Activated T-helper 1 cell treated with anti-CD3 and anti-CD28 coated beads, Interleukin-12 subunit alpha, Interleukin-12 subunit beta, Interleukin-2, Interleukin-4 antibody, amounts not matched to agents 30 ng/mL and 10 ng/mL and 1 ng/mL, durations not matched to agents 14 hours and 24 hours and 36 hours (primary cell): Measurements from ENCODE around the gene TMEM132C. TPM values are rescaled to one million over a fixed set of nuclear protein-coding genes. Genes with fewer than 3 reads are reported as not detected.
"Not testable (repeated sequence)": the region's sequence is repeated elsewhere in the genome, so short reads cannot be mapped to it uniquely, and the experiment has no call there.

Experiments used
- DNase-seq: peaks from one replicate; pipeline ENCODE4 v3.0.0; 2021; ENCODE audit warnings: low spot score
- H3K27ac Mint-ChIP-seq: one replicate; pipeline ENCODE4 v1.8.0; 2021; ENCODE audit warnings: mild to moderate bottlenecking, mixed read lengths
- H3K27me3 Mint-ChIP-seq: one replicate; pipeline ENCODE4 v1.8.0; 2022; ENCODE audit warnings: mild to moderate bottlenecking, moderate library complexity, mixed read lengths; ENCODE audit not compliant: insufficient read depth
- H3K36me3 Mint-ChIP-seq: one replicate; pipeline ENCODE4 v1.8.0; 2021; ENCODE audit warnings: low read depth, mixed read lengths
- H3K4me1 Mint-ChIP-seq: one replicate; pipeline ENCODE4 v1.8.0; 2021; ENCODE audit warnings: low read depth, mixed read lengths
- H3K4me3 Mint-ChIP-seq: one replicate; pipeline ENCODE4 v1.8.0; 2021; ENCODE audit warnings: mild to moderate bottlenecking, moderate library complexity, mixed read lengths
- H3K9me3 Mint-ChIP-seq: one replicate; pipeline ENCODE4 v1.8.0; 2021; ENCODE audit warnings: mixed read lengths
- intact Hi-C: fragments of 100-400 bp; cut with micrococcal nuclease; formaldehyde crosslinking; loops from one replicate; pipeline ENCODE4 v1.15.1; 2024
- total RNA-seq: library from RNA; stranded (reverse); gene quantifications from 2 replicates; pipeline ENCODE4 v1.2.3, GENCODE V29; 2022

Gene TMEM132C
- total RNA-seq, result not detected in 2 replicates

DNA sequence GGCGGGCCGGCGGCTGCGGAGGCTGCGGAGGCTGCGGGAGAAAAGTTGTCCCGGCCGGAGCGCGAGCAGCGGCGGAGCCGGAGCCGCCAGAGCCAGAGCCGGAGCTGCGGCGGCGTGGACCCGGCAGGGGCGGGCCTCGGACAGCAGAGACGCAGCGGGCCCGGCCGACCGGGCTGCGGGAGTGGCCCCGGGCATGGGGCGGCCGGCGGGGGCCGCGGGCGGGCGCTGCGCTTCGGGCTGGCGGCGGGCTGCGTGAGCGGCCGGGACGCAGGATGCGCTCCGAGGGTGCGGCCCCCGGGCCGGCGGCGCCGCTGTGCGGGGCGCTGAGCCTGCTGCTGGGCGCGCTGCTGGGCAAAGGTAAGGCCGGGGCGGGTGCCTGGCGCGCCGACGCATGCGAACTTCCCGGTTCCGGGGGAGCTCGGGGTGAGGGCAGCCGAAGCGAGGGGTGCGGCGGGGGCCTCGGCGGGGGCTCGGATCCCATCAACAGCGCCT lies at the start of gene TMEM132C:
Gene TMEM132C, plus strand, starts transcription at position 40 of the 492 bp plus-strand sequence. Its CDS starts 233 bp downstream, at position 273.
- H3K4me3 Mint-ChIP-seq, result no peak within 1 kb of the TSS
- H3K9me3 Mint-ChIP-seq, result peaks cover 6% of the 10 kb centered on the region
- H3K27ac Mint-ChIP-seq, result no peak within 1 kb of the TSS
- no peak for DNase-seq
- H3K4me1 Mint-ChIP-seq, result no peaks in the 10 kb centered on the region
- H3K36me3 Mint-ChIP-seq, result no peaks in the 10 kb centered on the region
- intact Hi-C loops, result no loop called here
- H3K27me3 Mint-ChIP-seq, result peaks cover 31% of the 10 kb centered on the region

DNA sequence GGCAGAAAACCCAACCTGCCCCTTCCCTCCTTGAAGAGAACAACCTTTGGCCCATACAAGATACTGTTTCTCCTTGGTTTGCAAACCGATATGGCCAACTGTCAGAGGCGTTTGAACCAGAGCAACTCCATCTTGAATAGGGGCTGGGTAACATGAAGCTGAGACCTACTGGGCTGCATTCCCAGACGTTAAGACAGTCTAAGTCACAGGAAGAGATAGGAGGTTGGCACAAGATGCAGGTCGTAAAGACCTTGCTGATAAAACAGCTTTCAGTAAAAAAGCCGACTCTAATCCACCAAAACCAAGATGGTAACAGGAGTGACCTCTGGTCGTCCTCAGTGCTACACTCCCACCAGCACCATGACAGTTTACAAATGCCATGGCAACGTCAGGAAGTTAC lies 42.7 kb upstream of the TMEM132C start:
- DNase-seq, result no peak
- no peaks in the 10 kb centered on the region for H3K36me3 Mint-ChIP-seq
- no peak overlapping the region for H3K27ac Mint-ChIP-seq
- intact Hi-C loops, result no loop called here
- H3K9me3 Mint-ChIP-seq, result peaks cover 12% of the 10 kb centered on the region
- no peaks in the 10 kb centered on the region for H3K27me3 Mint-ChIP-seq
- no peak overlapping the region for H3K4me3 Mint-ChIP-seq
- H3K4me1 Mint-ChIP-seq, result no peaks in the 10 kb centered on the region

DNA sequence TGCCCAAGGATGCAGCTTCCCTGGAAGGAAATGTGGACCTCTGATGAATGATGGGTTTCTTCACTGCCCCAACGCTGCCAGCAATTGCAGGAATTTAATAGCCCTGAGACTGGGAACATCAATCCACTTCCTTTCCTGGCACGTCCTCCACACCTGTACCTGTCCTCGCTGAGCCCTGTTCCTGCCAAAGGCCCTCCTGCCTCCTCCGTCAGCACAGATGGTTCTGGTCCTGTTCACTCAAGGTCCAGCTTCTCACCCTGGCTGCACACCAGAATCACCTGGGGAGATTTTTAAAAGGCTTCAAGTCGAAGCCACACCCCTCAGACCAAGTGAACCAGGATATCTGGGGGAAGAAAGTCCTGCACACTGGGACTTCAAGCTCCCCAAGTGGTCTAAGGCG lies 38.4 kb upstream of the TMEM132C start:
- no peak overlapping the region for H3K27ac Mint-ChIP-seq
- no peaks in the 10 kb centered on the region for H3K36me3 Mint-ChIP-seq
- H3K27me3 Mint-ChIP-seq, result no peaks in the 10 kb centered on the region
- no peaks in the 10 kb centered on the region for H3K4me1 Mint-ChIP-seq
- H3K9me3 Mint-ChIP-seq, result peaks cover 11% of the 10 kb centered on the region
- H3K4me3 Mint-ChIP-seq, result no peak overlapping the region
- intact Hi-C loops, result no loop called here
- DNase-seq, result no peak

DNA sequence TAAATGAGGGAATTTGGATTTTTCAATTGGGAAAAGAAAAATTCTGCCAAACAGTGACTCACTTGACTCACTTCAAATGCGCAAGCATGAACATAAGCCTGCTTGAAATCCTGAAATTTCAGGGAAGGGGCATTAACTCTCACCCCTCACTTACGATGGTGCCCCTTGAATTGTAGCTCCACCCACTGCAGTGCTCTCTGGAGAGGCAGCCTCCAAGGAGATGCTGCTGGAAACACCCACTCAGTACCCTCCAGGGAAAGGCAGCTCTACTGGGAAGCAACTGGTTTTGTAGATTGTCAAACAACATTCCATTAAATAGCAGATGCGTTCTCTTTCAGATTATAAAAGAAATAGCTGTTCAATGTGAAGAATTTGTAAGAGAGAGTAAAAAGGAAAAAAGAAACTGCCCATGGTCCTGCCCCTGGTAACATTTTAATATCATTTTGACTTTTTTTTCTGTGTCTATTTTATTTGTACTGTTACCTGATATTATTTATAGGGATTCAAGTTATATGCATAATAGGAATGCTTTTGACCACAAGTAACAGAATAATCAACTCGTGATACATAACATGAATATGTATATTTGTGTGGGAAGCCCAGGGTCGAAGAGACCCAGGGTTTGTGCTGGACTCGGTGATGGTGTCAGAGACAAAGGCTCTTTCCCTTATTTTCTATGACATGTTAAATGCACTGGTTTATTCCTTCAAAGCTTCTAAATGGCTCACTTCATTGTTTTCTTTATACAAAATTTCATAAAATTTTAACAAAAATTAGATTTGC lies 31.1 kb upstream of the TMEM132C start:
- Mint-ChIP-seq H3K4me3 (no peak overlapping the region), H3K36me3 (no peaks in the 10 kb centered on the region), H3K27ac (no peak overlapping the region), H3K4me1 (no peaks in the 10 kb centered on the region), H3K27me3 (no peaks in the 10 kb centered on the region), H3K9me3 (peaks cover 7% of the 10 kb centered on the region)
- intact Hi-C loops, result no loop called here
- DNase-seq, result no peak

DNA sequence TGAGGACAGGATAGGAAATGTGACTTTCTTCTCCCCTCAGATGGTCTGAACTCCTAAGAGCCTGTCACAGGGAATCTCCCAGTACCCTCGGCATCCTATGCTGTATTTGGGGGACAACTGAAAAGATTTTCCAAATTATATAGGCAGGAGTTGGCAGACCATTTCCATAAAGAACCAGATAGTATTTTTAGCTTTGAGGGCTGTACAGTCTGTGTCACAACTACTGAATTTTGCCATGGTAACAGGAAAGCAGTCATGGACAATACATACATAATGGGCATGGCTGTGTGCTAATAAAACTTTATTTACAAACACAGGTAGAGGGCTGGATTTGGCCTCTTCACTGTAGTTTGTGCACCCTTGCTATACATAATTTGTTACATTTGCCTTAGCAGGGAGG lies 30.4 kb upstream of the TMEM132C start:
- no peak for DNase-seq
- intact Hi-C loops, result no loop called here
- H3K4me1 Mint-ChIP-seq, result no peaks in the 10 kb centered on the region
- H3K36me3 Mint-ChIP-seq, result no peaks in the 10 kb centered on the region
- no peak overlapping the region for H3K27ac Mint-ChIP-seq
- H3K9me3 Mint-ChIP-seq, result peaks cover 3% of the 10 kb centered on the region
- H3K4me3 Mint-ChIP-seq, result no peak overlapping the region
- H3K27me3 Mint-ChIP-seq, result no peaks in the 10 kb centered on the region

DNA sequence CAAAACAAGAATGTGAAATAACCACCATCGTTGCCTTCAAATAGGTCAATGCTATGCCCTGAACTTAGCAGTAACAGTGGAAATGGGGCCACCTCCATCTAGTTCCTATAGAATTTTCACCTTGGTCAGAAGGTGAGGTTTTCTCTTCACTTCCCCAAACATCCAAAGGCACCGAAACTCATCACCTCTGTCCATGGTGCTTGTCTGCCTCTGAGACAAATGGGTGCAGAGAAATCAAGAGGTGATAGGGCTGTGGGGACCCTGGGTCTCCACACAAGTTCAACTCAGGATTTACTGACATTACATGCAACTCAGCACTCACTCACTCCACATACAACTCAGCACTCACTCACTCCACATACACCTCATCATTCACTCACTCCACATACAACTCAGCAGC lies 26.2 kb upstream of the TMEM132C start:
- Mint-ChIP-seq H3K4me3 (no peak overlapping the region), H3K36me3 (no peaks in the 10 kb centered on the region), H3K9me3 (peaks cover 3% of the 10 kb centered on the region), H3K27ac (no peak overlapping the region), H3K27me3 (no peaks in the 10 kb centered on the region), H3K4me1 (no peaks in the 10 kb centered on the region)
- DNase-seq, result no peak
- intact Hi-C loops, result no loop called here

DNA sequence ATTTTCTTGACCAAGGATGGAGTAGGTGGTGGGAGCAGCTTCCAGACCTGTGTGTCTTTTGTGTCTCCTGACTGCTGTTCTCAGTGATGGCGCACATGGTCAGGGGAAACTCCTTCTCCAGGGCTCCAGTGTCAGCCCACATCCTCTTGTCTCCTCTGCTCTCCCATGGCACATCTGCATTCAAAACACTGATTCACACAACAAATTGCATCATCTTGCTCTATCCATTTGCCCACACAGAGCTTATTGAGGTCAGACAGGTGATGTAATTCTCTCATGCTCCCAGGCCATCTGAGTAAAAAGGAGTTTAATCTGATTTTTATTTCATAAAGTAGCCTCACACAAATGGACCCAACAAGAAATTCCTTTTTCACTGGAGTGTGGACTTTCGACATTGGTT lies 21.8 kb upstream of the TMEM132C start:
- DNase-seq, result no peak
- Mint-ChIP-seq H3K9me3 (peaks cover 4% of the 10 kb centered on the region), H3K4me3 (no peak overlapping the region), H3K4me1 (no peaks in the 10 kb centered on the region), H3K27ac (no peak overlapping the region), H3K36me3 (no peaks in the 10 kb centered on the region), H3K27me3 (no peaks in the 10 kb centered on the region)
- intact Hi-C loops, result no loop called here

DNA sequence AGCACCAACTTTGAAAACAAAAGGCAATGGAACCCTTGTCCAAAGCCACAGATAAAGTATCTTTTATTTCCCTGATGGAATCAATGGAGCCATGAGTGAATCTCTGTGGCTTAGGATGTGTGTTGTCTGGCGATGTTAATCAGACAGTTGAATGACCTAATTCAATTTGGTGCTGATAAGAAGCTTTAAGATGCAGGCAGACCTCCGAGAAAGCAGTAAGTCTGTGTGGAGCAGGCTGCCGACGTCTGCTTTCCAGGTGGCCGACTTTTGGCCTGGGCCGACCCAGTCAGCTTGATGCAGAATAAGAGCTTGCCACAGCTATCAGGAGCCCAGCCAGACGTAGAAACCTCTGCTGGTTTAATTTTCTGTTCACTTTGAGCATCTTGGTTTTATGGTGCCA lies 21.1 kb upstream of the TMEM132C start:
- no peaks in the 10 kb centered on the region for H3K27me3 Mint-ChIP-seq
- H3K9me3 Mint-ChIP-seq, result peaks cover 4% of the 10 kb centered on the region
- H3K36me3 Mint-ChIP-seq, result no peaks in the 10 kb centered on the region
- H3K4me3 Mint-ChIP-seq, result no peak overlapping the region
- no peaks in the 10 kb centered on the region for H3K4me1 Mint-ChIP-seq
- no peak for DNase-seq
- no peak overlapping the region for H3K27ac Mint-ChIP-seq
- intact Hi-C loops, result no loop called here

DNA sequence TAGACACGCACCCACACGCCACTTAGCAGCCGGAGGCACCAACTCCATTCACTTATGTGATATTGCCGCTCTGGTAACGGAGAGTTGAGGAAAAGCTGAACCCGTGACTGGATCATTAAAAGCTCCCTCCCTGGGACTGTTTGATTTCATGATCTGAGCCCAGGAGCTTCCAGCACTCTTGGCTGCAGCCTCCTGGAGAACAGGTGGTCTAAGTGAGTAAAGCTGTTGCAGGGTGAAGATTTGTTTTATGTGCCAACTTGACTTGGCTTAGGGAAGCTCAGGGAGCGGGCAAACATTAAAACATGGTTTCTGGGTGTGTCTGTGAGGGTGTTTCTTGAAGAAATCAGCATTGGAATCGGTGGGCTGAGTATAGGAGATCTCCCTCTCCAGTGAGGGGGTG lies 16.9 kb upstream of the TMEM132C start:
- H3K9me3 Mint-ChIP-seq, result peaks cover 18% of the 10 kb centered on the region
- H3K27me3 Mint-ChIP-seq, result no peaks in the 10 kb centered on the region
- no peak for DNase-seq
- H3K4me3 Mint-ChIP-seq, result no peak overlapping the region
- H3K4me1 Mint-ChIP-seq, result no peaks in the 10 kb centered on the region
- no peaks in the 10 kb centered on the region for H3K36me3 Mint-ChIP-seq
- intact Hi-C loops, result no loop called here
- H3K27ac Mint-ChIP-seq, result no peak overlapping the region

DNA sequence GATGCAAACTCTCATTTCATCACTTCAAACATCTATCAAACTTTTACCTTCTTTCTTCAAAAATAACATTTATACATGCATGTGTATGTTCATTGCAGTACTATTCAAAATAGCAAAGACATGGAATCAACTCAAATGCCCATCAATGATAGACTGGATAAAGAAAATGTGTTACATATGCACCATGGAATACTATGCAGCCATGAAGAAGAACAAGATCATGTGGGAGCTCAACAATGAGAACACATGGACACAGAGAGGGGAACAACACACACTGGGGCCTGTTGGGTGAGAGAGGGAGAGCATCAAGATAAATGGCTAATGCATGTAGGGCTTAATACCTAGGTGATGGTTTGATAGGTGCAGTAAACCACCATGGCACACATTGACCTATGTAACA lies 13.1 kb upstream of the TMEM132C start:
- intact Hi-C loops, H3K4me3 Mint-ChIP-seq, H3K4me1 Mint-ChIP-seq, DNase-seq, H3K27ac Mint-ChIP-seq, H3K36me3 Mint-ChIP-seq, H3K27me3 Mint-ChIP-seq: not testable (repeated sequence)
- peaks cover 13% of the 10 kb centered on the region for H3K9me3 Mint-ChIP-seq

DNA sequence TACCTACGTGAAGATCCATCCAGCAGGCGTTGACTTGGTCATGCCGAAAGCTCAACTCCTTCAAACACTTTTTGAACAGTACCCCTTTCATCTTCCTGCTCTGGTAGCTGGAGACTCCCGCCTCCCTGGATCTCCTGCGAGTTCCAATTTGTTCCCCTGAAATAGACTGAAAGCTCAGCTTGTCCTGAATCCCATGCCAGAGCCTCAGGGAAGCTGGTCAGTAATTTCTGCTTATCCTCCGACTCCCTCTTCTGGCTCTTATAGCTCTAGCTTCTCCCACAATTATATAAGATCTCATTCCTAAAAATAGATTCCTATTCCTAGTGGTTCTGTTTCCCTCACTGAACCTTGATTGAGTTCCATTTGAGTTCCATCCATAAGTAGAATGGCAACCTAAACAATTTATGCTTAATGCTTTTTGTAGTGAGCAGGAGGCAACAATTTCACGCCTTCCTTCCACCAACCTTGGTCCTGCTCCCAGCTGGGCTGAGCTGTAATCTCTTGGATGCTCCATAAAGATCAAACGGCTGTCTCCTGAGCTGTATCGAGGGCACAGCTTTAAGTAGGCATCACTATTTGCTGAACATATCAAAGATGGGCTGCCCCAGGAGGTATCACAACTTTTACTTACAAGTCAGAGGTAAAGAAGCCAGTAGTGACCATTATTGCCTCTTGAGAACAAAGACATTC lies 8.0 kb upstream of the TMEM132C start:
- H3K9me3 Mint-ChIP-seq, result peaks cover 4% of the 10 kb centered on the region
- H3K27me3 Mint-ChIP-seq, result no peaks in the 10 kb centered on the region
- DNase-seq, result no peak
- intact Hi-C loops, result loop anchor here (5.0 kb wide), 1 partner anchor 128 kb away; no protein-coding TSS in a partner anchor
- no peak overlapping the region for H3K27ac Mint-ChIP-seq
- H3K4me3 Mint-ChIP-seq, result no peak overlapping the region
- no peaks in the 10 kb centered on the region for H3K4me1 Mint-ChIP-seq
- H3K36me3 Mint-ChIP-seq, result no peaks in the 10 kb centered on the region

DNA sequence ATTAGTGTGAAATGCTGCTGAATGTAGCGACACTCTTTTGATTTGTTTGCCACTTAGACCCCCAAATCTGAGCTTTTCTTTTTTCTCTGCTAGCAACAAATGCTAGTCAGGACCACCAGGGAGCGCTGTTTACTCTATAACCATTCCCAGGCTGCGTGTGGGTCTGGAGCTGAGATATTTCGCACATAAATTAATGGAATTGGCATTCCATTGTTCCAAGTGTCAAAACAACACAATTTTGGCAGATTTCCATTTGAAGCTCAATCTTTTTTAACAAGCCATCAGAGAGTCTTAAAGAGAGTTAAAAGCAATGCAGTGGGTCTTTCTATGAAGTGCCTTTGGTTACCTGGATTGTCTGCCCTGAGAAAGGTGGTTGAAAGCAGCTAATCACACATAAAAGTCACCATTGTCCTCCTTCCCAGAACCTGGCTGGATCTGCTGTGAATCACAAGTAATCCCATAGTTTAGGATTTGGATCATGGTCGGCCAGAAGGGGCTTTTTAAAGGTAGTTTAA lies 7.4 kb upstream of the TMEM132C start:
- no peak for DNase-seq
- no peaks in the 10 kb centered on the region for H3K27me3 Mint-ChIP-seq
- peaks cover 6% of the 10 kb centered on the region for H3K9me3 Mint-ChIP-seq
- no peak overlapping the region for H3K4me3 Mint-ChIP-seq
- H3K4me1 Mint-ChIP-seq, result no peaks in the 10 kb centered on the region
- no peak overlapping the region for H3K27ac Mint-ChIP-seq
- H3K36me3 Mint-ChIP-seq, result no peaks in the 10 kb centered on the region
- intact Hi-C loops, result loop anchor here (5.0 kb wide), 1 partner anchor 128 kb away; no protein-coding TSS in a partner anchor

DNA sequence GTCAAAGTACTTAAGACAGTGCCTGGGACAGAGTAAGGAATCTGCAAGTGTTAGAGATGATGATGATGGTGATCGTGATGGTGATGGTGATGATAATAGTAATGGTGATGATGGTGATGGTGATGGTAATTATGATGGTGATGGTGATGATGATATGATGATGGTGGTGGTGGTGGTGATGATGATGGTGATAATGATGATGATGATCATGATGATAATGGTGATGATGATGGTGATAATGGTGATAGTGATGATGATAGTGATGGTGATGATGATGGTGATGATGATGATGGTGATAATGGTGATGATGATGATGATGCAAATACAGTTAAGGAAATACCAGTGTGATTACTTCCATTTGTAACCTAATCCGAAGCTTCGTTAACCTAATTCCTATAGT lies 5.2 kb upstream of the TMEM132C start:
- no peak for DNase-seq
- Mint-ChIP-seq H3K27ac (no peak overlapping the region), H3K4me1 (no peaks in the 10 kb centered on the region), H3K27me3 (peaks cover 11% of the 10 kb centered on the region), H3K36me3 (no peaks in the 10 kb centered on the region), H3K4me3 (no peak overlapping the region), H3K9me3 (peaks cover 6% of the 10 kb centered on the region)
- intact Hi-C loops, result no loop called here
